Hematopoietic multipotent progenitor cell treated with erythropoietin and hydrocortisone succinate and interleukin-3 and kit ligand, for 6 days (in vitro differentiated cells): ENCODE results near the gene RAB3B.
A peak's percentile ranks its signal among the peaks of the same experiment; 100 is the strongest.
"Not testable (repeated sequence)": the region's sequence is repeated elsewhere in the genome, so short reads cannot be mapped to it uniquely, and the experiment has no call there.

Source experiments
- DNase-seq: peaks from one replicate; pipeline ENCODE4 v3.0.0-alpha.2; 2015

RAB3B gene, protein sequence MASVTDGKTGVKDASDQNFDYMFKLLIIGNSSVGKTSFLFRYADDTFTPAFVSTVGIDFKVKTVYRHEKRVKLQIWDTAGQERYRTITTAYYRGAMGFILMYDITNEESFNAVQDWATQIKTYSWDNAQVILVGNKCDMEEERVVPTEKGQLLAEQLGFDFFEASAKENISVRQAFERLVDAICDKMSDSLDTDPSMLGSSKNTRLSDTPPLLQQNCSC

DNA sequence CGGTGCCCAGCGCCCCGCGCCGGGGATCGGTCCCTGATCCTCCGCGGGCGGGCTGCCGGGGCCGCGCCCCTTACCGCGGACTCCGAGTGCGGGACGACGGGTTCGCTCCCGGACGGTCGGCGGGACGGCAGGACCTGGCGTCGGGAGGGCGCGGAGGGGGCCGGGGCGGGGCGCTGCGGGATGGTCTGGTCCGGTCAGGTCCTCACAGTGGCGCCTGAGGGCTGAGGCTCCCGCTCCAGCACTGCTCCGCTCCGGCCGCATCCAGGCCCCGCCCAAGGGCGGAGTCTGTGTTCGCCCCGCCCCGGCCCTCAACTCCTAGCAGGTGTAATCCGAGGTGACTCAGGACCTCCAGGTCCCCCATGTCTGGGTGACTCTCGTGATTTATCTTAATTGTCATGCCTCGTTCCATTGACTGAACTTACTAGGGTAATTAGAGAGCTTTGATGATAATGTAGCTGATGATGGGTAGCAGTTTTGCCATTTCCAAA lies at the start of gene RAB3B:
Gene RAB3B (minus strand): TSS at position 223 of the 488 bp plus-strand sequence. CDS start 13,583 bp downstream, outside the sequence.
- DNase-seq: peak; percentile 59

DNA sequence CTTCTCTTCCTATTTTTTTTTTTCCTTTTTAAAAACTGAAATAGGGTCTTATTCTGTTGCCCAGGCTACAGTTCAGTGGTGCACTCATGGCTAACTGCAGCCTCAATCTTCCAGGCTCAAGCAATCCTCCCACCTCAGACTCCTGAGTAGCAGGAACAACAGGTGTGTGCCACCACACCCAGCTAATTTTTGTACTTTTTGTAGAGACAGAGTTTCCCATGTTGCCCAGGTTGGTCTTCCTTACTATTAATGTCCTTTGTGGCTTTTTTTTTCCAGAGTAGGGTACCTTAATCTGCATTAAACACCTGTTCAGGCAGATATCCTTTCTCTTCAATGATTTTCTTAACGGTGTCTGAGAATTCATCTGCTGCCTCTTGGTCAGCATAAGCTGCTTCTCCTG lies 47.4 kb upstream of the RAB3B start:
- no peak for DNase-seq

DNA sequence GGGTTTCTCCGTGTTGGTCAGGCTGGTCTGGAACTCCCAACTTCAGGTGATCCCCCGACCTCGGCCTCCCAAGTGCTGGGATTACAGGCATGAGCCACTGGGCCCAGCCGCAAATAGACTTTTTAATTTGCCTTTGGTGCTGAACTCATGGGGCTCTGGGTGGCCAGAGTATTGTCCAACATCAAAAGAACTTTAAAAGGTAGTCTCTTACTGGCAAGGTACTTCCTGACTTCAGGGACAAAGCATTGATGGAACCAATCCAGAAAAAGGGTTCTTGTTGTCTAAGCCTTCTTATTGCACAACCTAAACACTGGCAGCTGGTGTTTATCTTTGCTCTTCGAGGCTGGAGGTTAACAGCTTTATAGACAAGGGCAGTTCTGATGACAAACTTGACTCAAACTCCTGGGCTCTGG lies 46.9 kb upstream of the RAB3B start:
- DNase-seq: no peak

DNA sequence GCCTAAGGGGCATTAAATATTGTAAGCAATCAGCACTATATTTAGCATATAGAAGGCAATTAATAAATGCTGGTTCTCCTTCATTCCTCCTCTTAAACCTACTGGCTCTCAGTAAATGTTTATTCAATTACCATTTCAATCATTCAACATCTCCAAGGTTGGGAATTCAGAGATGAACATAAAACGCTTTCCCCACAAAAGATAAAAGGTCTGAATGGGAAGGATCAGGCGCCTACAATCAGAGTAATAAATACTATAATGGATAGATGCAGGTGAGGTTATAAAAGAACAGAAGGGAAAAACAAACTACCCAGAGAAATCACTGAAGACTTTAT lies 43.5 kb upstream of the RAB3B start:
- DNase-seq: no peak

DNA sequence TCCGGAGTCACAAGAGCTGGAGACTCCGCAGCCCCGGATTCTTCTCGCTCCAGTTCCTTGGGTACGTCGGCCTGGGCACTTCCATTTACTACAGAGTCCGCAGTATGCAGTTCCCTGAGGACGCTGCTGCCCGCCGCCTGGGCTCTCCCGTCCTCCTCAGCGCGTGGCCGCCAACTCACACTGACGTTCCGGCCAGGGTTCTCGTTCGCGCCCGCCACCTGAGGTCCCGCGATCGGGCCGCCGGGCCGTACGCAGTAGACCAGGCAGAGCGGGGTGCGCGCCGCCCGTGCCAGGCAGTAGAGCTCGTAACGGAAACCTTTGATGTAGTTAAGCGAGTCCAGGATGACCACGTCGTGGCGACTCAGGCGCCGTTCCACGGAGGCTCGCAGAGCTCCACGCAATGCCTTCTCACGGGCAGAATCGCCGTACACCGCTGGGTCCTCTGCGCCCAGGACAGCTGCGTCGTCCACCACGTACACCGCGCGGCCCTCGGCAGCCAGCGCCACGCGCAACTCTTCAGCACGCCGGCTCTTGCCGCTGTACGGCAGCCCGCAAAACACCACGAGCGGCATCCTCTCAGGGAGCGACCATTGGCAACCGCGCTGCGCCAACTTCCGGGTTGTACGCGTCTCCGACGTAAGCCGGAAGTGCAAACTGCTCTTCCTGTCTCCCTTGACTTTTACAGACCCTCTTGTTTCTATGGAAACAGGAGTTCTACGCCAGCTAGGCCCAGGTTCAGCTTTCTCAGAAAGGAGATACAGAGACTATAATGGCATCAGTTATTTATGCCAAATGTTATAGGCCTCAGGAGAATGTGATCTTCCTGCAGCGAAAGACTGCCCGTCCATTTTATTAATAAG lies 42.9 kb upstream of the RAB3B start, which contains the start of gene KTI12:
Gene KTI12 (minus strand): TSS at position 621 of the 860 bp plus-strand sequence. CDS start 49 bp downstream, at position 572.
- DNase-seq: peak; percentile 97

DNA sequence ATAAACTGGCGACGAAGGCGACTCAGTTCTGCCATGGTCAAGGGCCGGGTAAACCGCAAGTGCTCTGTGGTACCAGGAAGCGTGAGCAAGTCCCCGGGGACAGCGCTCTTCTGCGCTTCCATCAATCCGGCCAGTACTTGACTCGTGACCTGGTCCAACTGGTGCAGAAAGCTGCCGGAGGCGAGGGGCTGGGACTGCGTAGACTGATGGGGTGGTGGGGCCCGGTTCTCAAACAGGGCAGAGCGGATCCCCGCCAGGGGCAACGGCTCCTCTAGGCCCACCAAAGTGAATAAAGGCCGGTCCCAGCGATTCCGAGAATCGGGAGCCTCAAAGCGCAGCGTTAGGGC lies 42.3 kb upstream of the RAB3B start:
- DNase-seq: peak; percentile 47

DNA sequence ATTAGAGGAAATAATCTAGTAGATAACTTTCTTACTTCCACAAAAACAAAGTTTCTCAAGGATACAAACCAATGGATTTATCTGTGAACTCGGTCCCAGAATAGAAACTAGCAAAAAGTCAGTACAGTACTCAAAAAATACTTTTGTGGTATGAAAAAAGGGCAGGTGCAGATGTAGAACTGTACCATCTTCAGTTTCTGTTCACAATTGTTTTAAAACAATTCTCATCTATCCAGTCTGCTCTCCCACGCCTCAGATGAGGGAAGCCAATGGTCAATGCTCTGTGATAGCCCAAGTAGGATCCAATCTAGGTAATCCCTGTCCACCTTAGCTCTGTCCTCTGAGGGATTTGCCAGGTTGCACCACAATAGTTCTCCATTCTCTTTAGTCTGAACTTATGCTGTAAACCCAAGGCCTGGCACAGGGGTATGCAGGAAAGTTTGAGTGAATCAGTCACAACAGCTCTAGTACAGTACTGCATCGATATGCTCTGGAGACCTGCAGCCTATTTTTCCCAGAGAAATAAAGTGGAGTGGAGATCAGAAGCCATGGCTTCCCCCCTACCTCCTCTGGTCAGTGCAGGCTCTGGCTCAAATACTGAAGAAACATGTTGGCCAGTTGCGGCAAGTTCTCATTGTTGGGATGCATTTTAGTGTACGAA lies 41.8 kb upstream of the RAB3B start:
- DNase-seq: peak; percentile 28

DNA sequence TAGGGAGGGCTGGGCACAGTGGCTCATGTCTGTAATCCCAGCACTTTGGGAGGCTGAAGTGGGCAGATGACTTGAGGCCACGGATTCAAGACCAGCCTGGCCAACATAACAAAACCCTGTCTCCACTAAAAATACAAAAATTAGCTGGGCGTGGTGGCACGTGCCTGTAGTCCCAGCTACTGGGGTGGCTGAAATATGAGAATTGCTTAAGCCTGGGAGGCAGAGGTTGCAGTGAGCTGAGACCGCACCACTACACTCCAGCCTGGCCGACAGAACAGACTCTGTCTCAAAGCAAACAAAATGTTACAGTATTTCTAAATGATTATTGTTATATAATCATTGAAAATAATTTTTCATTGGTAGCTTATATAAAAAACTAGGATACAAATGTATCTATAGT lies 38.3 kb upstream of the RAB3B start:
- DNase-seq: not testable (repeated sequence)

DNA sequence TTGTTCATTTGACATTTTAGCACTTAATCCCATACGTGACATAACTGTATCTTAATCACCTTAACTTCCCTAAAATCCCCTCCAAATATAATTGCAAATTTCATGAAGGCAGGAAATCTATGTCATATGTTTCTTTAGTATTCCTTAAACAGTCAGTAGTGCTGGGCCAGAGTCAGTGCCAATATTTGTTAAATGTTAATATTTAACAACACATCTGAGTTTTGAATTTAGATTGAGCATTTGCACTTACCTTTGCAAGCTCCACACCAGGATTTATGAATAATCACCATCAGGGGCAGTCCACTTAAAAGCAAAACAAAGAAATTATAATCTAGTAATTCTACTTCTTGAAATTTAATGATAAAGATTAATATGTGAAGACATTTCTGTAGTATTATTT lies 37.8 kb upstream of the RAB3B start:
- no peak for DNase-seq

DNA sequence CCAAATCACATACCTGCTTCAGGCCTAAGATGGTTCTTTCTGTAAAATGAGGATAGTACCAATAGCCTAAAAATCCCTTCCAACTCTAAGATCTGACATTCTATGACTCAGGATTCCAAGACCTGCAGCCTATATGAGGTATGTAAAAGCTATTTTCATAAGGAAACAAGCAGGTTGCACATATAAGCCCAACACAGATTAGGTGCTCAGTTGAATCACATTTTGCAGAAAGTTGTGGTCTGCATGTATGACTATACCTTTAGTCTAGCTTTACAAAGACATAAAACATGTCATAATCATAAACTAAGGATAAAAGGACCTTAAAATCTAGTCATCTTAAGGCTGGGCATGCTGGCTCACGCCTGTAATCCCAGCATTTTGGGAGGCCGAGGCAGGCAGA lies 35.8 kb upstream of the RAB3B start:
- DNase-seq: no peak

DNA sequence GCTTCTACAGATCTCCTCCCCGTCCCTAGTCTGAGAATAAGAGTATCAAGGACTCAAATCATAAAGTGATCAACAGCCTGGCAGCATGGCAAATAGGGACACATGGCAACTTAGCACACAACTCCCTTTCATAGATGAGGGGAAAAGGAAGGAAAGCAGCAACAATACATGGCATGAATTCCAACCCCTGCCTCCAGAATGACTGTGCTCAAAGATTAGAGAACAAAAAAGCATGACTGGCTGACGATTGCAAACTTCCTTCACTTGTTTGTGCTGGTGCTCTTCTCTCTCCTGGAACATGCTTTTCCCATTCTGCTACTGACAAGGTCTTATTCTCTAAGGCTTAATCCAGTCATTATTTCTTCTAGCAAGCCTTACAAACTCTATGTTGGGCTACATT lies 31.6 kb upstream of the RAB3B start:
- no peak for DNase-seq

DNA sequence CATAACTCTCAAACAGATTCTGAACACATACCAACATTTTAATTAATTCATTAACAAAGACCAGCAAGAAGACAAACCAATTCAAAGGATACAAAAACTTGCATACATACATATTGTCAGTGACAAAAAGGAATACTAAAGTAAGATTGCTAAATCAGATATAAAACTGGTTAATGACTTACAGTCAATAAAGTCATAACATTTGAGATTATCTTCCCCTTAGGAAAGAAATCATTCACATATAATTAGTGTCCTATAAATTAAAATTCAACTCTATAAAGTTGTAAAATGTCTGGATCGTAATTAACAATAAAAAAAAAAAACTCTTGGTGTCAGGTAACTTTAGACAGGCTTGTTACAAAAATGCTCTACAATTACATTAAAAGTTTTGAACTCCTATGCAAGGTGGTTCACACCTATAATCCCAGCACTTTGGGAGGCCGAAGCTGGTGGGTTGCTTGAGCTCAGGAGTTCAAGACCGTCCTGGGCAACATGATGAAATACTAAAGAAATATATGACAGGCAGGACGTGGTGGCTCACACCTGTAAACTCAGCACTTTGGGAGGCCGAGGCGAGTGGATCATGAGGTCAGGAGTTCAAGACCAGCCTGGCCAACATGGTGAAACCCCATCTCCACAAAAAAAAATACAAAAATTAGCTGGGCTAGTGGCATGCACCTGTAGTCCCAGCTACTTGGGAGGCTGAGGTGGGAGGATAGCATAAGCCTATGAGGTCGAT lies 17.7 kb upstream of the RAB3B start:
- DNase-seq: no peak

DNA sequence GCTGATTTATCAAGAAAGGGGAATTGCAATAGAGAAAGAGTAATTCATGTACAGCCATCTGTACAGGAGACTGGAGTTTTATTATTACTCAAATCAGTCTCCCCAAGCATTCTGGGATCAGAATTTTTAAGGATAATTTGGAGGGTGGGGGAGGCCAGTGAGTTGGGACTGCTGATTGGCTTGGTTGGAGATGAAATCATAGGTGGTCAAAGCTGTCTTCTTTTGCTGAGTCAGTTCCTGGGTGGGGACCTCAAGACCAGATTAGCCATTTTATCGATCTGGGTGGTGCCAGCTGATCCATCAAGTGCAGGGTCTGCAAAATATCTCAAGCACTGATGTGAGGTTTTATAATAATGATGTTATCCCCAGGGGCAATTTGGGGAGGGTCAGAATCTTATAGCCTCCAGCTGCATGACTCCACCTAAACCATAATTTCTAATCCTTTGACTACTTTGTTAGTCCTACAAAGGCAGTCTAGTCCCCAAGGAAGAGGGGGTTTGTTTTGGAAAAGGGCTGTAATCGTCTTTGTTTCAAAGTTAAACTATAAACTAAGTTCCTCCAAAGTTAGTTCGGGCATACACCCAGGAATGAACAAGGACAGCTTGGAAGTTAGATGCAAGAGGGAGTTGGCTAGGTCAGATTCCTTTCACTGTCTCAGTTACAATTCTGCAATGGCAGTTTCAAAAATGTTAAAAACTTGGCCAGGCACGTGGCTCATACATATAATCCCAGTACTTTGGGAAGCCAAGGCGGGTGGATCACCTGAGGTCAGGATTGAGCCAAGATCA lies 16.9 kb upstream of the RAB3B start:
- no peak for DNase-seq

DNA sequence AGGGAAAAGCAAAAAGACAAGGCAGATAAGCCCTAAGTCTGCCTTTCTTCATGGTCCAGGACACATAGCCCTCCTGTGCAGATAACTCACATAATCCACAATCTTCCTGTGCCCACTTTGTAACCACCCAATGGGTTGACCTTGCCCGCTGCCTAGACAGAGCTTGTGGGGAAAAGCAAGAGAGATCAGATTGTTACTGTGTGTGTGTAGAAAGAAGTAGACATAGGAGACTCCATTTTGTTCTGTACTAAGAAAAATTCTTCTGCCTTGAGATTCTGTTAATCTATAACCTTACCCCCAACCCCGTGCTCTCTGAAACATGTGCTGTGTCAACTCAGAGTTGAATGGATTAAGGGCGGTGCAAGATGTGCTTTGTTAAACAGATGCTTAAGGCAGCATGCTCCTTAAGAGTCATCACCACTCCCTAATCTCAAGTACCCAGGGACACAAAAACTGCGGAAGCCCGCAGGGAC lies 15.6 kb upstream of the RAB3B start:
- not testable (repeated sequence) for DNase-seq

DNA sequence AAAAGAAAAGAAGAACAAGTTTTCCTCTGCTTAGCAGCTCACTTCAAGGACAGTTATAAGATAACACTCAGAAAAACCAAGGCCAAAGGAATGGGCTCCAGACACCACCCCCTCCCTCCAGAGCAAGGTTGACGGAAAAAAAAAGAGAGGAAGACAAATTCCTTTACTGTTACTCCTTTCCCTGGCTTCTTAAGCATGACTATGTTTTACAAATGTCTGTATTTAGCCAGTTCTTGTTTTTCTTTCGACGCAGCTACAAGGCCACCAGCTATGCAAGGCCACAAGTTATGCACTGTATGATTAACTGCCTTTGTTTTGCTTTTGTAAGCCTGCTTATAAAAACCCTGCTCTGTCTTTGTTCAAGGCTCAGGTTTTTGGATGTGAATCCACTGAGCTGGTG lies 15.0 kb upstream of the RAB3B start:
- not testable (repeated sequence) for DNase-seq

DNA sequence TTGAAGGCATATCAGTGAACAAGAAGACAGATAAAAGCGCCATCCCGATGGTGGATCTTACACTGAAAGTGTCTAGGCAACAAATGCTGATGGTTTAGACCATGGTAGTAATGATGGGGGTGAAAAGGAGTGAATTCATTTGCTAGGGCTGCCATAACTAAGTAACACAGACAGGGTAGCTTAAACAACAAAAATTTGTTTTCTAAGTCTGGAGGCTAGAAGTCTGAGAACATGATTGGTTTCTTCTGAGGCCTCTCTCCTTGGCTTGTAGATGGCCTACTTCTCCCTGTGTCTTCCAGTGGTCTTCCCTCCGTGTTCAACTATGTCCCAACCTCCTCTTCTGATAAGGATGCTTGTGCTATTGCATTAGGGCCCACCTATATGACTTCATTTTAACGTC lies 13.4 kb upstream of the RAB3B start:
- DNase-seq: no peak

DNA sequence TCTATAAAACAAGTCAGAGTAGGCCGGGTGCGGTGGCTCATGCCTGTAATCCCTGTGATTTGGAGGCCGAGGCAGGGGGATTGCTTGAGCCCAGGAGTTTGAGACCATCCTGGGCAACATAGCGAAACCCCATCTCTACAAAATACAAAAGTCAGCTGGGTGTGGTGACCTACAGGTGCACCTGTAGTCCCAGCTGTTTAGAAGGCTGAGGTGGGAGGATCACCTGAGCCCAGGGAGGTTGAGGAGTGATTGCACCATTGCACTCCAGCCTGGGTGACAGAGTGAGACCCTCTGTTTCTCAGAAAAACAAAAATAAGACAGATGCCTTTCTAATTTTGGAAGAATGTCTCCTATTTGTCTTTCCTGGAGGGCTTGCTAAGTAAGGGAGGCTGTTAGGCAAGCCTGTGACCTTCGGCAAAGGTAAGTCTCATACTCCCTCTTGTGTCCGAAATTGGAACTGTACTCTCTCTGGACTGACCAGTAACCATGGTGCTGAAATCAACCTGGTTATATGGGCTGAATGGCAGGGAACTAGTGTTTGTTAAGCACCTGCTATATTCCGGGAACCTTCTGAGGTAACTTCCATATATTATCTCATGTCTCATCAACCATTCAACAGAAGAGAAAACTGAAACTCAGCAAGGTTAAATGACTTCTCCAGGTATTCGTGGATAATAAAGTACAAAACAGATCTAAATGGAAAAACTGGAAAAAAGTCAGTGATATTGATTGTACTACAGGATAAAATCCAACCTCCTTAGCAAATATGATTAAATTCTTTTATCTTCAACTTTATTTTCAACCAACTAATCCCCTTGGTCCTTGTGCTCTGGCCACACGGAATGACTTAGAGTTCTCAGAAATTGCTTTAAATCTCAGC lies 11.8 kb upstream of the RAB3B start:
- DNase-seq: peak; percentile 93

DNA sequence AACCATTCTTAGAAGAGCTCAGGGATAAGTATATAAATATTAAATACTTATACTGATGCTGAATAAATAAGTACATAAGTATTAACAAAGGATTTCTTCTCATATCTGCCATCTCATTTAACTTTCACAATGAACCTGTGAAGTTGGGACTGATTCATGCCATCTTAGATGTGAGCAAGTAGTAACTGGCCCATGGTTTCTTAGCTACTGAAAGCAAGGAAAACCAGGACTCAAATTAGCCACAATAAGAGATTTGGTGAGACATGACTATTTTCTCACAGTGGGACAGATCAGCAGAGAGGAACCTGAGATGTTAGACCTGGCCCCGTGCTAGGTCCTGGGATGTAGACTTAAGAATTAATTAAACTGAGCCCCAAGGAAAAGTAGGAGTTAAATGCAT lies 8.2 kb upstream of the RAB3B start:
- DNase-seq: no peak

DNA sequence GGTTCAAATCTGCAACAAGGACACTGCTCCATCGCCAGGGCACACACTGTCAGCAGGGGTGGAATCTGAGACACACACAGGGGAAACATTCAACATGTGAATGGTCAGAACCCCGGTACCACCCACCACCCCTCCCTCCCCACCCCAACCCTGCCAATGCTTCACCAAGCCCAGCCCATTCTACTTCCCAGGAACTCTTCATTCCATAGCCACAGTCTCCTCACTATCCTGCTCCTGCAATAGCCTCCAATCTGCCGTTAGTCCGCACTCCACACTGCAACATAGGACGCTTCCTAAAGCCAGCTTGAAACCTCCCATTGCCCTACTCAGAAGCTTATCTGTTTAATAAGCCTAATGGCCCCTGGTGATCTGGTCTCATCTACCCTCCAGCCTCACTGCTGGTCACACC lies 7.5 kb upstream of the RAB3B start:
- DNase-seq: no peak

DNA sequence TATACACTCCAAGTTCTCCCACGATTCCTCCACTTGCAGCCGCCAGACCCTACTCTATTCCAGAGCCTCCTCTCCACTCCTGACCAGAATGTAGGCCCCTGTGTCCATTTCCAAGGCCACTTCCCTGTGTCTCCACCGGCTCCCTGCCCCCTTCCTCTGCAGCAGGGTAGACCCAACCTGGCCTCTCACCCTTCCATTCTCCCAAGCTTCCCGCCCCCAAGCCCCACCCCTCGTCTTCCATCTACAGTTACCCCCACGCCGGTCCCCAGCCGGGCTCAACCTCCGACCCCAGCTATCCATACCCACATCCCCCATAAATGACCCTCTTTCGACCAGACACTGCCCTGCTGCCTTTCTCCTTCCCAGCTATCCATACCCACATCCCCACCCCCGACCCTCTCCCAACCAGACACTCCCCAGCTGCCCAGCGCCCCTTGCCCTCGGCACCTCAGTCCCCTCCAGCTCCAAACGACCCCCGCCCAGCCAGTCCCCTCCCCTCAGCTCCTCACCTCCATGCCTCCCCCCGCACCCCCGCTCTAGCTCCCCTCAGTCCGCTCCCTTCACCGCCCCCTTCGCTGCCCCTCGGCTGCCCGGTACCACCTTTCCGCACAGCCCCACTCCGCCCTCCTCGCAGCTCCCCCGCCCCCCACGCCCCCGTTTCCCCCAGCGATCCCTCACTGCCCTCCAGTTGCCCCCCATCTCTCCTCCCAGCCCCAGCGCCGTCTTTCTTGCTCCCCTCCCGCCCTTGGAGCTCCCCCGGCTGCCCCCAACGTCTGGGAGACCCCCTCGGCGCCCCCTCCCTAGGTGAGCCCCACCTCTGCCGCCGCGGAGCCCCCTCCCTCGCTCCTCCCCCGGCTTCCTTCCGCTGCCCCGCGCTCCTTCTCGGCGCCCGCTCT lies 670 bp downstream of the RAB3B start:
- DNase-seq: no peak
